Neural cell (in vitro differentiated cells): ENCODE results near the gene ZNF594.
"Not testable (repeated sequence)": the region's sequence is repeated elsewhere in the genome, so short reads cannot be mapped to it uniquely, and the experiment has no call there.

Experiments used
- CTCF ChIP-seq: fragments of 450-650 bp; IDR thresholded peaks from 2 replicates; pipeline ENCODE4 v1.5.1; 2014; ENCODE audit warnings: antibody characterized with exemption, mild to moderate bottlenecking, moderate library complexity; ENCODE audit not compliant: poor library complexity, severe bottlenecking
- POLR2AphosphoS5 ChIP-seq: IDR thresholded peaks from 2 replicates; pipeline ENCODE4 v1.6.1; 2012
- RAD21 ChIP-seq: fragments of 450-650 bp; conservative IDR thresholded peaks from 2 replicates; pipeline ENCODE4 v1.6.1; 2014; ENCODE audit warnings: antibody characterized with exemption, mild to moderate bottlenecking, moderate library complexity
- REST ChIP-seq: IDR thresholded peaks from 2 replicates; pipeline ENCODE4 v1.6.1; 2012; ENCODE audit warnings: borderline replicate concordance

GRCh38 chr17:5131799-5132502, 59.7 kb downstream of the ZNF594 start:
- not testable (repeated sequence) for TF ChIP-seq POLR2AphosphoS5, RAD21, REST, CTCF
